K562 (cell line): Measurements from ENCODE around the gene KLHDC7A. TPM values are rescaled to one million over a fixed set of nuclear protein-coding genes. Genes with fewer than 3 reads are reported as not detected.

Experiments
- ATF7 ChIP-seq: fragments of 450-650 bp; IDR thresholded peaks from 2 replicates; pipeline ENCODE4 v1.7.1; 2014; ENCODE audit warnings: mild to moderate bottlenecking, moderate library complexity
- HMG20B ChIP-seq: fragments of 250-450 bp; sonication (Bioruptor Pico); IDR thresholded peaks from 2 replicates; pipeline ENCODE4 v1.5.0; 2021; ENCODE audit warnings: mild to moderate bottlenecking
- RB1 ChIP-seq: fragments of 450-650 bp; IDR thresholded peaks from 2 replicates; pipeline ENCODE4 v1.6.1; 2017; ENCODE audit warnings: low read depth, mild to moderate bottlenecking
- TBL1XR1 ChIP-seq, 2 experiments: IDR thresholded peaks; 2 replicates each; pipeline ENCODE4 v1.6.1; 2012; ENCODE audit warnings: improper control_type of control experiment in 2 of 2, low read length in 2 of 2, mild to moderate bottlenecking in 1 of 2
- ZFP36 ChIP-seq: fragments of 150-350 bp; IDR thresholded peaks from 2 replicates; pipeline ENCODE4 v1.6.1; 2018; ENCODE audit warnings: low read length, low read depth; ENCODE audit not compliant: partially characterized antibody
- ZNF75A ChIP-seq: fragments of 450-650 bp; formaldehyde crosslinking; IDR thresholded peaks from 2 replicates; pipeline ENCODE4 v1.4.0; 2020; ENCODE audit warnings: mild to moderate bottlenecking
- ZSCAN29 ChIP-seq: fragments of 450-650 bp; IDR thresholded peaks from 2 replicates; pipeline ENCODE4 v1.6.1; 2017
- polyA plus RNA-seq, 8 experiments: library from polyadenylated mRNA; depleted of rRNA in 4 of 8; stranded (reverse) in 5 of 8; unstranded in 3 of 8; fragments of >200 nt; fragmentation: Nextera tagmentation in 2 of 8; fragmentation: Illumina TruSeq in 1 of 8; extraction: Ambion mirVana in 2 of 8; extraction: Trizol in 1 of 8; gene quantifications; 2 replicates each; pipeline versions ENCODE4 v1.2.1 to v1.2.3, GENCODE V29; 2011 to 2014; ENCODE audit warnings: inconsistent platforms in 1 of 8, missing spikeins in 1 of 8
- total RNA-seq, 7 experiments: library from RNA; depleted of rRNA in 6 of 7; stranded (reverse); fragments of >200 nt in 6 of 7; fragmentation: Illumina TruSeq in 2 of 7; extraction: Trizol in 2 of 7; gene quantifications; 2 replicates each; pipeline versions ENCODE4 v1.2.1 to v1.2.3, GENCODE V29; 2011 to 2021; ENCODE audit warnings: low replicate concordance in 1 of 7
- TF ChIP-seq, protein P1 (sequence below): IDR thresholded peaks from 2 replicates; pipeline ENCODE4 v1.6.1; 2014; ENCODE audit warnings: antibody characterized with exemption
- TF ChIP-seq, protein P2 (sequence below): fragments of 200-600 bp; sonication (generic); IDR thresholded peaks from one replicate; pipeline ENCODE4 v1.6.1; 2012; ENCODE audit warnings: mild to moderate bottlenecking, low read depth, low read length, inconsistent platforms

Gene KLHDC7A
- total and polyA plus RNA-seq, 9 of the 15 experiments (the other 6 are each of a cell fraction or from before 2014, with no cell fraction given), result 0.01 to 0.02 (median 0.01) TPM; not detected in 6

DNA sequence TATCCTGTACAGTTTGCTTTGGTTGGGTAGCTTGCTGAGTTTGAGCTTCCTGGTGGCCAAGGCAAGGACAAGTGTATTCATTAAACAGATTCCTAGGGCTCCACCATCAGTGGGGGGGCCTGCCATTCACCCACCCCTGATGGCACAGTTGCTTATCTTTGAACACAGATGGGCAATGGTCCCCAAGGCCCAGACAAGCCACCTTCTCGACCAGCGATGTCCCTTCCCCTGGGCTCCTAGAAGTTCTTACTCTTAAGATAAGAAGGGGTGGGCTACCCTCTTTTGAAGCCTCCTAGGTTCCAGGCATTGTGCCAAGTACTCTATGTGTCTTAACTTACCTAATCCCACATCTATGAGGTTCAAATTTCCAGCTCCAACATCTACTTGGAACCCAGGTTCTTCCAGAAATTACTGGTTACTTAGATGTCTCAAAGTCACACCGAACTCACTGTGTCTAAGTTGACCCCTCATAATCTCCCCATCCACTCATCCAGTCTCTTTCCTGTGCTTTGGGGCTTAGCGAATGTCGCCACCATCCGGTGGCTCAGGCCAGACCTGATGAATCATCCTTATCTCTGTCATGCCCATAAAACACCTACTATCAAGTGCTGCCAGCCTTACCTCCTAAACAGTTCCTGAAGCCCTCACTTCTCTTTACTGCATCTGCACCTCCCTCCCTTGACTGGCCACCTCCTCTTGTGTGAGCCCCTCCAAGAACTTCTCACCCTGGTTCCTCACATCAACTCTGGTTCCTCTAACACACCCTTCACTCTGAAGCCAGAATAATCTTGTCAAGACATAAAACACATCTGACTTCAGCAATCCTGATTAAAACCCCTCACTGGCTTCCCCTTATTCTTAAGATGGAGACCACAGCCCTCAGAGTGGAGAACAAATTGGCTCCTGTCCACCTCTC lies 50.1 kb downstream of the KLHDC7A start (continued):
- TF ChIP-seq, protein P1, sequence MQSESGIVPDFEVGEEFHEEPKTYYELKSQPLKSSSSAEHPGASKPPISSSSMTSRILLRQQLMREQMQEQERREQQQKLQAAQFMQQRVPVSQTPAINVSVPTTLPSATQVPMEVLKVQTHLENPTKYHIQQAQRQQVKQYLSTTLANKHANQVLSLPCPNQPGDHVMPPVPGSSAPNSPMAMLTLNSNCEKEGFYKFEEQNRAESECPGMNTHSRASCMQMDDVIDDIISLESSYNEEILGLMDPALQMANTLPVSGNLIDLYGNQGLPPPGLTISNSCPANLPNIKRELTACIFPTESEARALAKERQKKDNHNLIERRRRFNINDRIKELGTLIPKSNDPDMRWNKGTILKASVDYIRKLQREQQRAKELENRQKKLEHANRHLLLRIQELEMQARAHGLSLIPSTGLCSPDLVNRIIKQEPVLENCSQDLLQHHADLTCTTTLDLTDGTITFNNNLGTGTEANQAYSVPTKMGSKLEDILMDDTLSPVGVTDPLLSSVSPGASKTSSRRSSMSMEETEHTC, result 0 out of 2 replicates have a peak, but pooled peaks have one; percentile 41
- TF ChIP-seq ZFP36, result peak; percentile 38
- TF ChIP-seq ZSCAN29, result no peak
- TF ChIP-seq TBL1XR1 (IDR thresholded peaks at IDR 0.05; ENCODE audit: low read length in 2 of 2), result peak in 1 of 2 experiments; percentile 70; a peak in 2 of 4 replicates
- no peak for TF ChIP-seq HMG20B (CRISPR knock-in tag)
- TF ChIP-seq ZNF75A (CRISPR knock-in tag), result no peak
- TF ChIP-seq ATF7, result peak; percentile 75
- TF ChIP-seq, protein P2, sequence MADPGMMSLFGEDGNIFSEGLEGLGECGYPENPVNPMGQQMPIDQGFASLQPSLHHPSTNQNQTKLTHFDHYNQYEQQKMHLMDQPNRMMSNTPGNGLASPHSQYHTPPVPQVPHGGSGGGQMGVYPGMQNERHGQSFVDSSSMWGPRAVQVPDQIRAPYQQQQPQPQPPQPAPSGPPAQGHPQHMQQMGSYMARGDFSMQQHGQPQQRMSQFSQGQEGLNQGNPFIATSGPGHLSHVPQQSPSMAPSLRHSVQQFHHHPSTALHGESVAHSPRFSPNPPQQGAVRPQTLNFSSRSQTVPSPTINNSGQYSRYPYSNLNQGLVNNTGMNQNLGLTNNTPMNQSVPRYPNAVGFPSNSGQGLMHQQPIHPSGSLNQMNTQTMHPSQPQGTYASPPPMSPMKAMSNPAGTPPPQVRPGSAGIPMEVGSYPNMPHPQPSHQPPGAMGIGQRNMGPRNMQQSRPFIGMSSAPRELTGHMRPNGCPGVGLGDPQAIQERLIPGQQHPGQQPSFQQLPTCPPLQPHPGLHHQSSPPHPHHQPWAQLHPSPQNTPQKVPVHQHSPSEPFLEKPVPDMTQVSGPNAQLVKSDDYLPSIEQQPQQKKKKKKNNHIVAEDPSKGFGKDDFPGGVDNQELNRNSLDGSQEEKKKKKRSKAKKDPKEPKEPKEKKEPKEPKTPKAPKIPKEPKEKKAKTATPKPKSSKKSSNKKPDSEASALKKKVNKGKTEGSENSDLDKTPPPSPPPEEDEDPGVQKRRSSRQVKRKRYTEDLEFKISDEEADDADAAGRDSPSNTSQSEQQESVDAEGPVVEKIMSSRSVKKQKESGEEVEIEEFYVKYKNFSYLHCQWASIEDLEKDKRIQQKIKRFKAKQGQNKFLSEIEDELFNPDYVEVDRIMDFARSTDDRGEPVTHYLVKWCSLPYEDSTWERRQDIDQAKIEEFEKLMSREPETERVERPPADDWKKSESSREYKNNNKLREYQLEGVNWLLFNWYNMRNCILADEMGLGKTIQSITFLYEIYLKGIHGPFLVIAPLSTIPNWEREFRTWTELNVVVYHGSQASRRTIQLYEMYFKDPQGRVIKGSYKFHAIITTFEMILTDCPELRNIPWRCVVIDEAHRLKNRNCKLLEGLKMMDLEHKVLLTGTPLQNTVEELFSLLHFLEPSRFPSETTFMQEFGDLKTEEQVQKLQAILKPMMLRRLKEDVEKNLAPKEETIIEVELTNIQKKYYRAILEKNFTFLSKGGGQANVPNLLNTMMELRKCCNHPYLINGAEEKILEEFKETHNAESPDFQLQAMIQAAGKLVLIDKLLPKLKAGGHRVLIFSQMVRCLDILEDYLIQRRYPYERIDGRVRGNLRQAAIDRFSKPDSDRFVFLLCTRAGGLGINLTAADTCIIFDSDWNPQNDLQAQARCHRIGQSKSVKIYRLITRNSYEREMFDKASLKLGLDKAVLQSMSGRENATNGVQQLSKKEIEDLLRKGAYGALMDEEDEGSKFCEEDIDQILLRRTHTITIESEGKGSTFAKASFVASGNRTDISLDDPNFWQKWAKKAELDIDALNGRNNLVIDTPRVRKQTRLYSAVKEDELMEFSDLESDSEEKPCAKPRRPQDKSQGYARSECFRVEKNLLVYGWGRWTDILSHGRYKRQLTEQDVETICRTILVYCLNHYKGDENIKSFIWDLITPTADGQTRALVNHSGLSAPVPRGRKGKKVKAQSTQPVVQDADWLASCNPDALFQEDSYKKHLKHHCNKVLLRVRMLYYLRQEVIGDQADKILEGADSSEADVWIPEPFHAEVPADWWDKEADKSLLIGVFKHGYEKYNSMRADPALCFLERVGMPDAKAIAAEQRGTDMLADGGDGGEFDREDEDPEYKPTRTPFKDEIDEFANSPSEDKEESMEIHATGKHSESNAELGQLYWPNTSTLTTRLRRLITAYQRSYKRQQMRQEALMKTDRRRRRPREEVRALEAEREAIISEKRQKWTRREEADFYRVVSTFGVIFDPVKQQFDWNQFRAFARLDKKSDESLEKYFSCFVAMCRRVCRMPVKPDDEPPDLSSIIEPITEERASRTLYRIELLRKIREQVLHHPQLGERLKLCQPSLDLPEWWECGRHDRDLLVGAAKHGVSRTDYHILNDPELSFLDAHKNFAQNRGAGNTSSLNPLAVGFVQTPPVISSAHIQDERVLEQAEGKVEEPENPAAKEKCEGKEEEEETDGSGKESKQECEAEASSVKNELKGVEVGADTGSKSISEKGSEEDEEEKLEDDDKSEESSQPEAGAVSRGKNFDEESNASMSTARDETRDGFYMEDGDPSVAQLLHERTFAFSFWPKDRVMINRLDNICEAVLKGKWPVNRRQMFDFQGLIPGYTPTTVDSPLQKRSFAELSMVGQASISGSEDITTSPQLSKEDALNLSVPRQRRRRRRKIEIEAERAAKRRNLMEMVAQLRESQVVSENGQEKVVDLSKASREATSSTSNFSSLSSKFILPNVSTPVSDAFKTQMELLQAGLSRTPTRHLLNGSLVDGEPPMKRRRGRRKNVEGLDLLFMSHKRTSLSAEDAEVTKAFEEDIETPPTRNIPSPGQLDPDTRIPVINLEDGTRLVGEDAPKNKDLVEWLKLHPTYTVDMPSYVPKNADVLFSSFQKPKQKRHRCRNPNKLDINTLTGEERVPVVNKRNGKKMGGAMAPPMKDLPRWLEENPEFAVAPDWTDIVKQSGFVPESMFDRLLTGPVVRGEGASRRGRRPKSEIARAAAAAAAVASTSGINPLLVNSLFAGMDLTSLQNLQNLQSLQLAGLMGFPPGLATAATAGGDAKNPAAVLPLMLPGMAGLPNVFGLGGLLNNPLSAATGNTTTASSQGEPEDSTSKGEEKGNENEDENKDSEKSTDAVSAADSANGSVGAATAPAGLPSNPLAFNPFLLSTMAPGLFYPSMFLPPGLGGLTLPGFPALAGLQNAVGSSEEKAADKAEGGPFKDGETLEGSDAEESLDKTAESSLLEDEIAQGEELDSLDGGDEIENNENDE, result no peak
- TF ChIP-seq RB1, result no peak
